Neutrophil (primary cell): ENCODE measurements around the gene TAS1R3.
"Not testable (repeated sequence)": the region's sequence is repeated elsewhere in the genome, so short reads cannot be mapped to it uniquely, and the experiment has no call there.

Experiments
- H3K27ac ChIP-seq: fragments of 200-600 bp; sonication (generic); 2 replicates; pipeline ENCODE4 v1.5.1; 2016; ENCODE audit warnings: mild to moderate bottlenecking, moderate library complexity
- H3K27me3 ChIP-seq: fragments of 200-600 bp; sonication (generic); 2 replicates; pipeline ENCODE4 v1.6.0; 2016; ENCODE audit warnings: mild to moderate bottlenecking
- H3K36me3 ChIP-seq: fragments of 200-600 bp; sonication (generic); 2 replicates; pipeline ENCODE4 v1.5.1; 2017
- H3K4me1 ChIP-seq, 2 experiments: fragments of 200-600 bp in 1 of 2; sonication (generic) in 1 of 2; 1 replicate in 1 of 2; 2 replicates in 1 of 2; pipeline versions ENCODE4 v1.5.1 to v1.6.1; 2013 to 2016; ENCODE audit warnings: low read depth in 1 of 2, low read length in 1 of 2, mild to moderate bottlenecking in 1 of 2, moderate library complexity in 1 of 2; ENCODE audit not compliant: control insufficient read depth in 1 of 2, insufficient read depth in 1 of 2
- H3K4me3 ChIP-seq, 2 experiments: fragments of 200-600 bp in 1 of 2; sonication (generic) in 1 of 2; 1 replicate in 1 of 2; 2 replicates in 1 of 2; pipeline ENCODE4 v1.5.1; 2013 to 2016; ENCODE audit warnings: low read depth in 1 of 2, low read length in 1 of 2, mild to moderate bottlenecking in 1 of 2, moderate library complexity in 1 of 2
- H3K9me3 ChIP-seq: fragments of 200-600 bp; sonication (generic); 2 replicates; pipeline ENCODE4 v1.5.1; 2016
- TF ChIP-seq, protein P1 (sequence below): fragments of 200-600 bp; sonication (generic); IDR thresholded peaks from 2 replicates; pipeline ENCODE4 v1.5.1; 2016; ENCODE audit warnings: antibody characterized with exemption

The TAS1R3 gene

DNA sequence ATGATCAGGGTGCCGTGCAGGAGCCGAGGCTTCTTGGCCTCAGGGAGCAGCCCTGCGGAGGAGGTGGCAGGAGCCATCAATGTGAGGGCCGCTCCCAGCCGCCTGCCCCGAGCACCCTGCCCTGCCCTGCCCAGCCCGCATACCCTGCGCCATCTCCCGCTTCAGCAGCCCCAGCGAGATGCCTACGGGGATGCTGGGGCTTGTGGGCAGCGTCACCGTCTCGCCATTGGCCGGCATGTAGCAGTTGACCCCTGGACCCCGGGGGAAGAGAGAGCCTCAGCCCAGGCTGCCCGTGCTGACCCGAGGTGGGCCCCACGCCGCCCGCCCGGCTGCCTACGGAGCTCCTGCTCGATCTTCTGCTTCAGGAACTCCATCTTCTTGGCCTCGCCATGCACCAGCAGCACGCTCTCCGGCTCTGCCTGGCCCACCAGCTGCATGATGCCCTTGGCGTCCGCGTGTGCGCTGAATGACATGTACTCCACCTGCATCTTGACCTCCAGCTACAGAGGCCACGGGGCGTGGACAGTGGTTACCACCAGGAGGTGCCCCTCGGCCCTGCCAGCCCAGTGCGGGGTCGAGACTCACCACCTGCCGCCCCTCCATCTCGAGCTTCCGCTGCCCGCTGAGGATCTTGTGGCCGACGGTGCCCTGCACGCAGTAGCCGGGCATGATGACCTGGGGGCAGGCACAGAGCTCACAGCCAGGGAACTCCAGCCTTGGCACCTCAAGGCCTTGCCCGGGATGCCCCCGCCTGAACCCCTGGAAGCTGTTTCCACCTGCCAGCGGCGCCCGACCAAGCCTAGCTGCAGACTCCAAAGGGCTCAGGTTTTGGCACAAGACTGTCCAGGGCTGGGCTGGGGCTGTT lies 18.4 kb upstream of the TAS1R3 start:
- H3K4me1 ChIP-seq, result peaks cover 9 to 12% of the 10 kb centered on the region in 2 experiments
- H3K36me3 ChIP-seq, result peaks cover 71% of the 10 kb centered on the region
- H3K27ac ChIP-seq, result no peak overlapping the region
- H3K27me3 ChIP-seq, result peaks cover 4% of the 10 kb centered on the region
- no peak overlapping the region for H3K4me3 ChIP-seq
- TF ChIP-seq, protein P1, sequence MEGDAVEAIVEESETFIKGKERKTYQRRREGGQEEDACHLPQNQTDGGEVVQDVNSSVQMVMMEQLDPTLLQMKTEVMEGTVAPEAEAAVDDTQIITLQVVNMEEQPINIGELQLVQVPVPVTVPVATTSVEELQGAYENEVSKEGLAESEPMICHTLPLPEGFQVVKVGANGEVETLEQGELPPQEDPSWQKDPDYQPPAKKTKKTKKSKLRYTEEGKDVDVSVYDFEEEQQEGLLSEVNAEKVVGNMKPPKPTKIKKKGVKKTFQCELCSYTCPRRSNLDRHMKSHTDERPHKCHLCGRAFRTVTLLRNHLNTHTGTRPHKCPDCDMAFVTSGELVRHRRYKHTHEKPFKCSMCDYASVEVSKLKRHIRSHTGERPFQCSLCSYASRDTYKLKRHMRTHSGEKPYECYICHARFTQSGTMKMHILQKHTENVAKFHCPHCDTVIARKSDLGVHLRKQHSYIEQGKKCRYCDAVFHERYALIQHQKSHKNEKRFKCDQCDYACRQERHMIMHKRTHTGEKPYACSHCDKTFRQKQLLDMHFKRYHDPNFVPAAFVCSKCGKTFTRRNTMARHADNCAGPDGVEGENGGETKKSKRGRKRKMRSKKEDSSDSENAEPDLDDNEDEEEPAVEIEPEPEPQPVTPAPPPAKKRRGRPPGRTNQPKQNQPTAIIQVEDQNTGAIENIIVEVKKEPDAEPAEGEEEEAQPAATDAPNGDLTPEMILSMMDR, result no peak
- H3K9me3 ChIP-seq, result no peaks in the 10 kb centered on the region

DNA sequence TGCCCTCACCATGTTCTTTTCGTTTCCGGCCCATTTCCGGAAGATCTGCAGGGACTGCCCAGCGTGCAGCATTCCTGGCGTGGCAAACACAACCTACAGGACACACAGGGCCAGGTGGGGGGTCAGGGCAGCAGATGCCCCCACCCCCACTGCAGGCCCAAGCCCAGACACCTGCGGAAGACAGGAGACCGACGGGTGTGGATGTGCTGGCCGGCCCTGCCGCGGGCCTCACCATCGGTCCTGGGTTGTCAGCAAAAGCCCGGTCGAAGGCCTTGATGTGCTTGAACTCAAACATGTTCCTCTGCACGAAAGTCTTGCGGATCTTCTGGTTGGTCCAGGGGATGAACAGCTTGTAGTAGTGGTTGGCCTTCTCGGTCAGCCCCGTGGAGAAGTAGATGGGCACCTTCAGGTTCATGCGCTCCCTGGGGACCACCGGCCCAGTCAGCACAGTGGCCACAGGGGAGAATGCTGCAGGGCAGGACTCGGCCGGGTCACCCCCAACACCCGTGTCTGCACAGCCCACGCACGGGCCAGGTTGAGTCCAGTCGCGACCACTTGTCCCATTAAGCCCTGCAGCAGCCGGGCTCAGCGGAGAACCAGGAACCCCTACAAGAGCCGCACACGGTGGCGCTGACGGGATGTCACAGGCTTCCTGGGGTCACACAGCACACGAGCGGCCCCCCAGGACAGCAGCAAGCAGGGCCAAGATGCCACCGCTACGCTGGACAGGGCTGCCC lies 17.4 kb upstream of the TAS1R3 start:
- H3K9me3 ChIP-seq, result no peaks in the 10 kb centered on the region
- H3K27me3 ChIP-seq, result peaks cover 4% of the 10 kb centered on the region
- no peak overlapping the region for H3K4me3 ChIP-seq
- H3K36me3 ChIP-seq, result peaks cover 81% of the 10 kb centered on the region
- H3K27ac ChIP-seq, result no peak overlapping the region
- TF ChIP-seq, protein P1, result no peak
- H3K4me1 ChIP-seq, result peaks cover 9 to 10% of the 10 kb centered on the region in 2 experiments

DNA sequence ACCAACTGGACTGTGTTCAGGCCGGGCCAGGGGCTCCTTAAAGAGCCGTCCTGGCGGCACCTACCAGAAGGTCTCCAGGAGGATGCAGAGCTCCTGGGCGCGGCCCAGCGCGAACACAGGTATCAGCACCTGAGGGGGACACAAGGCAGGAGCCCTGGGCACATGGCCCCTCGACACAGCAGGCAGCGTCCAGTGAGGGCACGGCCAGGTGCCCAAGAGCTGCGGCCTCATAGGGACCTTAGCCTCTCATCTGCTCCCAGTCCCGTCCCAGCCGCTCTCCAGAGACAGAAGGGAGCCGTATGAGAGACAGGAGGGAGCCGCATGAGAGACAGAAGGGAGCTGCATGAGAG lies 16.9 kb upstream of the TAS1R3 start:
- TF ChIP-seq, protein P1, result no peak
- Histone ChIP-seq H3K27ac (no peak overlapping the region), H3K27me3 (peaks cover 4% of the 10 kb centered on the region), H3K9me3 (no peaks in the 10 kb centered on the region), H3K36me3 (peaks cover 87% of the 10 kb centered on the region), H3K4me3 (no peak overlapping the region), H3K4me1 (peaks cover 5% of the 10 kb centered on the region in 2 experiments)

DNA sequence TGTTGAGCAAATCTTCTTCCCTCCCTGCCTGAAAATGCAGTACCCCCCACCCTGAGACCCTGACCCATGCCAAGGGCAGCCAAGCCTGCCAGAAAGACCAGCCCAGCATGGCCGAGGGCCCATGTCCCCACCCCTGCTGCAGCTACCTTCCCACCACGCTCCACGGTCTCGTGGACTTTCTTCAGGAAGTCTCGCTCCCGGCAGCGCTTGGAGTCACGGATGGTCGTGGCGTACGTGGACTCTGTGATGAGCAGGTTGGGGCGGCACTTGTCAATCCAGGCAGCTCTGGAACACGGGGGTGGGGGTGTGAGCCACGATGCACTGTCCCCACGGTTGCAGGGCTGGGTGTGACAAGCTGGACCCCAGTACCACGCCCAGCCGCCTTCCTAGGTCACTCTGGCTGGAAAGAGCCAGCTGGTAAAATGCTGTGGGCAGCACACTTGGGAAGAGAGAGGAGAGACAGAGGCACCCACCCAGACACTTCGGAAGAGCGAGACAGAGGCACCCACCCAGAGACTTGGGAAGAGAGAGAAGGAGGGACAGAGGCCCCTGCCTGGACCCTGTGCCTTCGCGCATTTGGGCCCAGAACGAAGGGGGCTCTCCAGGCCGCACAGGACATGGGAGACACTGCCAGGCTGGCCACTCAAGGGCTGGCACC lies 16.3 kb upstream of the TAS1R3 start:
- Histone ChIP-seq H3K27me3 (no peaks in the 10 kb centered on the region), H3K4me3 (no peak overlapping the region), H3K36me3 (peaks cover 92% of the 10 kb centered on the region), H3K27ac (no peak overlapping the region), H3K9me3 (no peaks in the 10 kb centered on the region), H3K4me1 (no peaks in the 10 kb centered on the region)
- TF ChIP-seq, protein P1, result no peak

DNA sequence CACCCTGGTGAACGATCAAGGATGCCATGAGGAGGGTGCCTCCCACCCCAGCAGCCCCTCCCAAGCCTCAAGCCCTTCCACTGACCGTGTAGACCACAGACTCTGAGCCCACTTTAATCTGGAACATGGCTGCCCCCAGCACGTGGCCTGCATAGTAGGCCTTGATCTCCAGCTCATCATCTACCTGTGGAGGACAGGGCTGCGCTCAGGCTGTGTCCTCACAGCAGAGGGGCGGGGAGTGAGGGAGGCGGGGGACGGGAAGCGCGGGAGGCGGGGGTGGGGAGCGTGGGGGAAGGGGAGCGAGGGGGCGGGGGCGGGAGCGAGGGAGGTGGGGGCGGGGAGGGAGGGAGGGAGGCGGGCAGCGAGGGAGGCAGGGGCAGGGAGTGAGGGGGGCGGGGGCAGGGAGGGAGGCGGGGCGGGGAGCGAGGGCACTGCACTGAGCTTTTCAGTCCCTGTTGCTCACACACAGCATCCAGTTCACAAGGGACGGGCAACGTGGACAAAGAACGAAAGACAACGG lies 15.6 kb upstream of the TAS1R3 start:
- no peaks in the 10 kb centered on the region for H3K9me3 ChIP-seq
- H3K4me3 ChIP-seq, result no peak overlapping the region
- H3K27ac ChIP-seq, result no peak overlapping the region
- no peaks in the 10 kb centered on the region for H3K27me3 ChIP-seq
- H3K4me1 ChIP-seq, result no peaks in the 10 kb centered on the region
- TF ChIP-seq, protein P1, result no peak
- H3K36me3 ChIP-seq, result peaks cover 92% of the 10 kb centered on the region

DNA sequence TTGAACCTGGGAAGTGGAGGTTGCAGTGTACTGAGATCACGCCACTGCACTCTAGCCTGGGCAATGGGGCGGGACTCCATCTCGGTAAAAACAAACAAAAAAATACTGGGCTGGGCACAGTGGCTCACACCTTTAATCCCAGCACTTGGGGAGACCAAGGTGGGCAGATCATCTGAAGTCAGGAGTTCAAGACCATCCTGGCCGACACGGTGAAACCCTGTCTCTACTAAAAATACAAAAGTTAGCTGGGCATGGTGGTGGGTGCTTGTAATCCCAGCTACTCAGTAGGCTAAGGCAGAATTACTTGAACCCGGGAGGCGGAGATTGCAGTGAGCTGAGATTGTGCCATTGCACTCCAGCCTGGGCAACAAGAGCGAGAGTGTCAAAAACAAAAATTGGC lies 14.9 kb upstream of the TAS1R3 start:
- not testable (repeated sequence) for H3K9me3 ChIP-seq, H3K4me3 ChIP-seq, H3K27ac ChIP-seq, H3K27me3 ChIP-seq, H3K4me1 ChIP-seq
- H3K36me3 ChIP-seq, result peaks cover 92% of the 10 kb centered on the region
